ENCODE results near the gene SEMA6D.

The SEMA6D gene

DNA sequence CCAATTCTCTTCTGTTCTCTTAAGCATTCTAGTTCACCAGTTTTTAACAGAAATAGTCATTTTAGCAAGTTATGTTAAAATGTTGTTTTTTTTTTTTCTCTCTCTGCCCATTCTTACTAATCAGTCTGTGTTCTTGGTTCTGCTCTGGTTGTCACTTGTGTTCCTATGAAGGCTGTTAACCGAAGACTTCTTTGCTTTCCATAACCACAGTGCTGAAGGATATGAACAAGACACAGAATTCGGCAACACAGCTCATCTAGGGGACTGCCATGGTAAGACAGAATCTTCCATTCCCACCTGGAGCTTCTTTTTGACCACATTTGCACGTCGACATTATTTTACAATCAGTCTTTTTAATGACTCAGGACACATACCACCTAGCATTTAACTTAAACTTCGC is 49.1 kb downstream of the SEMA6D start:
- TF ChIP-seq, protein P1, sequence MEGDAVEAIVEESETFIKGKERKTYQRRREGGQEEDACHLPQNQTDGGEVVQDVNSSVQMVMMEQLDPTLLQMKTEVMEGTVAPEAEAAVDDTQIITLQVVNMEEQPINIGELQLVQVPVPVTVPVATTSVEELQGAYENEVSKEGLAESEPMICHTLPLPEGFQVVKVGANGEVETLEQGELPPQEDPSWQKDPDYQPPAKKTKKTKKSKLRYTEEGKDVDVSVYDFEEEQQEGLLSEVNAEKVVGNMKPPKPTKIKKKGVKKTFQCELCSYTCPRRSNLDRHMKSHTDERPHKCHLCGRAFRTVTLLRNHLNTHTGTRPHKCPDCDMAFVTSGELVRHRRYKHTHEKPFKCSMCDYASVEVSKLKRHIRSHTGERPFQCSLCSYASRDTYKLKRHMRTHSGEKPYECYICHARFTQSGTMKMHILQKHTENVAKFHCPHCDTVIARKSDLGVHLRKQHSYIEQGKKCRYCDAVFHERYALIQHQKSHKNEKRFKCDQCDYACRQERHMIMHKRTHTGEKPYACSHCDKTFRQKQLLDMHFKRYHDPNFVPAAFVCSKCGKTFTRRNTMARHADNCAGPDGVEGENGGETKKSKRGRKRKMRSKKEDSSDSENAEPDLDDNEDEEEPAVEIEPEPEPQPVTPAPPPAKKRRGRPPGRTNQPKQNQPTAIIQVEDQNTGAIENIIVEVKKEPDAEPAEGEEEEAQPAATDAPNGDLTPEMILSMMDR (IDR thresholded peaks at IDR 0.05; ENCODE audit: borderline replicate concordance, control extremely low read depth, extremely low read depth, insufficient read depth, missing control alignments), result no peak
- no peak for DNase-seq (ENCODE audit: low spot score)
- in situ Hi-C loops (cut with MboI; ENCODE audit: low sequenced_read_pairs, unreplicated experiment), result no loop called here

GRCh38 chr15:47767035-47767434 is 49.7 kb downstream of the SEMA6D start:
- TF ChIP-seq, protein P1 (IDR thresholded peaks at IDR 0.05; ENCODE audit: borderline replicate concordance, control extremely low read depth, extremely low read depth, insufficient read depth, missing control alignments), result no peak
- DNase-seq (ENCODE audit: low spot score), result no peak
- in situ Hi-C loops (cut with MboI; ENCODE audit: low sequenced_read_pairs, unreplicated experiment), result no loop called here

DNA sequence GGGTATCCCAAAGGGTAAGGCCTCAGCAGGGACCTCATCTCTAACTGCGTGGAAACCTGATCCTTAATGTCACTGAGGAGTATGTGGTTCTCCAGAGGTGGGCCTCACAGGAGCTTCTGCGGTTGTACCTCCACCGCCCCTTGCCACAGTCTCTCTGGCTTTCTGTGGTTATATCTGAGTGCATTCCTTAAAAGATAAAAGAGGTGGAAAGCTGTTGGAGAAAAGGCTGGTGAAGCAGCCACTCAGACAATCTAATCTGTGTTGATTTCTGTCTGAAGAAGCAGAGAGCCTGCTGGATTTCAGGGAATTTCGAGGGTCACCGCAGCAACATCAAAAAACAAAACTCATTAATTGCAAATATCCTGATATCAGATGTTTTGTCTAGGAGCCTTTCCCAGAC is 51.4 kb downstream of the SEMA6D start:
- TF ChIP-seq, protein P1 (IDR thresholded peaks at IDR 0.05; ENCODE audit: borderline replicate concordance, control extremely low read depth, extremely low read depth, insufficient read depth, missing control alignments), result no peak
- no peak for DNase-seq (ENCODE audit: low spot score)
- in situ Hi-C loops (cut with MboI; ENCODE audit: low sequenced_read_pairs, unreplicated experiment), result no loop called here

- TF ChIP-seq, protein P1 (IDR thresholded peaks at IDR 0.05; ENCODE audit: borderline replicate concordance, control extremely low read depth, extremely low read depth, insufficient read depth, missing control alignments), result no peak
- no peak for DNase-seq (ENCODE audit: low spot score)
- in situ Hi-C loops (cut with MboI; ENCODE audit: low sequenced_read_pairs, unreplicated experiment), result no loop called here
These were observed 51.9 kb downstream of the SEMA6D start for GRCh38 chr15:47769166-47769565.

DNA sequence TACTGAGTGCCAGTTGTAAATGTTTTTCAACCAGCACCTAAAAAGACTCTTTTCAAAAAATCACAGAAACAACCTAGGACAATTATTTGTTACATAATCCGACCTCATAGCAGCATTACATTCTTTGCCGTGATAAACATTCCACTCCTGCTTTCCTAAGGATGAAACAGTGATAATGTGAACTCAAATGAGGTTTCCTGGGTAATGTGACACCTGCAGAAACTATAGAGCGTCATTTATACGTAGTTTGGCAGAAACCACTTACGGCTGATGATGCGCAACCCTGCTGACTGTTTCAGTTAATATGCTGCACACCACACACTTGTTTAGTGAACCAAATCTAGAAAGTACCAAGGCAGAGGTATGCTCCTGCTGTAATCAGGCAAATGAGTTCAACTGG is 55.8 kb downstream of the SEMA6D start:
- in situ Hi-C loops (cut with MboI; ENCODE audit: low sequenced_read_pairs, unreplicated experiment), result no loop called here
- TF ChIP-seq, protein P1 (IDR thresholded peaks at IDR 0.05; ENCODE audit: borderline replicate concordance, control extremely low read depth, extremely low read depth, insufficient read depth, missing control alignments), result no peak

GRCh38 chr15:47778263-47778770 is 61.0 kb downstream of the SEMA6D start:
- TF ChIP-seq, protein P1 (IDR thresholded peaks at IDR 0.05; ENCODE audit: borderline replicate concordance, control extremely low read depth, extremely low read depth, insufficient read depth, missing control alignments), result no peak
- in situ Hi-C loops (cut with MboI; ENCODE audit: low sequenced_read_pairs, unreplicated experiment), result no loop called here

More for the DNA sequence above, 55.8 kb downstream of the SEMA6D start:
- no peak for DNase-seq (ENCODE audit: low spot score)

More at GRCh38 chr15:47778263-47778770, 61.0 kb downstream of the SEMA6D start:
- DNase-seq (ENCODE audit: low spot score), result no peak

Measured in GM13976 (cell line).